ENCODE results near the gene KRT81.

DNA sequence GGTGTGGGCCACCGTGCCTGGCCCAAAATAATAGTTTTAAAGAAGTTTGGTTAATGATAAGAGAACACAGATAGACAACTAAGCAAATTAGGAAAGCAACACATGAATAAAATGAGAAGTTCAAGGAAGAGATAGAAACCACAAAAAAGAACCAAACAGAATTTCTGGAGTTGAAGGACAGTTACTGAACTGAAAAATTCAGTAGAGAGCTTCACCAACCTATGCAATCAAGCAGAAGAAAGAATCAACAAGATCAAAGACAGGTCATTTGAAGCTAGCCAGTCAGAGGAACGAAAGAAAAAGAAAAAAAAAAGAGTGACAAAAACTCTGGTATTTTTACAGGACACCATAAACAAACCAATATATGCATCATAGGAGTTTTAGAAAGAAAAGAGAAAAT is 45.3 kb upstream of the KRT81 start:
- TF ChIP-seq POLR2A (IDR thresholded peaks at IDR 0.05; ENCODE audit: low read length) (no peak), GATA1 (IDR thresholded peaks at IDR 0.05; ENCODE audit: low read depth, low read length) (no peak)

All from erythroblast (primary cell).